DMS114 treated with DMSO at 0.1 percent for 48 hours (cell line): ENCODE results near the gene ADAMTSL4.
"Not testable (repeated sequence)": the region's sequence is repeated elsewhere in the genome, so short reads cannot be mapped to it uniquely, and the experiment has no call there.

Experiments used
- DNase-seq: peaks from one replicate; lab custom pipeline; 2025; ENCODE audit not compliant: unreplicated experiment; lab: John Stamatoyannopoulos, UW

ADAMTSL4 gene

DNA sequence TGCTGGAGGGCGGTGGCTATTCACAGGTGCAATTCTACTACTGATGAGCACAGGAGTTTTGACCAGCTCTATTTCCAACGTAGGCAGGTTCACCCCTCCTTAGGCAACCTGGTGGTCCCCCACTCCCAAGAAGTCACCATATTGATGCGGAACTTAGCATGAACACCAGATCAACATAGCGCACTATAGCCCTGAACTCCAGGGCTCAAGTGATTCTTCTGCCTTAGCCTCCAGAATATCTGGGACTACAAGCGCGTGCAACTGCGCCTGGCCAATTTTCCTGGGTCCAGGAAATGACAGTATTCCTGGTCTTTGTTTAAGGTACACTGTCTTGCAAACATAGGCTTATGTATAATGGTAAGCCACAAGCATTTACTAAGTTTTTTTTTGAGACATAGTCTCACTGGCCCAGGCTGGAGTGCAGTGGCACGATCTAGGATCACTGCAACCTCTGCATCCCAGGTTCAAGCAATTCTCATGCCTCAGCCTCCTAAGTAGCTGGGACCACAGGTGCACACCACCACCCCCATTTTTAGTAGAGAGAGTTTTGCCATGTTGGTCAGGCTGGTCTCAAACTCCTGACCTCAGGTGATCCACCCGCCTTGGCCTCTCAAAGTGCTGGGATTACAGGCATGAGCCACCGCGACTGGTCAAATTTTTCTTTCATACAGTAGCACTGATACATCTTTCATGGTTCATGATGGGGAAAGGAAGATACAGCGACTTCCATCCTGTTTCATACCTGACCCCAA is 17.6 kb downstream of the ADAMTSL4 start:
- DNase-seq: no peak

GRCh38 chr1:150567341-150567716 is 18.1 kb downstream of the ADAMTSL4 start:
- no peak for DNase-seq

GRCh38 chr1:150567717-150568593 is 18.7 kb downstream of the ADAMTSL4 start:
- peak; percentile 59 for DNase-seq

- DNase-seq: no peak
Observed at GRCh38 chr1:150568594-150568966, 19.4 kb downstream of the ADAMTSL4 start.

DNA sequence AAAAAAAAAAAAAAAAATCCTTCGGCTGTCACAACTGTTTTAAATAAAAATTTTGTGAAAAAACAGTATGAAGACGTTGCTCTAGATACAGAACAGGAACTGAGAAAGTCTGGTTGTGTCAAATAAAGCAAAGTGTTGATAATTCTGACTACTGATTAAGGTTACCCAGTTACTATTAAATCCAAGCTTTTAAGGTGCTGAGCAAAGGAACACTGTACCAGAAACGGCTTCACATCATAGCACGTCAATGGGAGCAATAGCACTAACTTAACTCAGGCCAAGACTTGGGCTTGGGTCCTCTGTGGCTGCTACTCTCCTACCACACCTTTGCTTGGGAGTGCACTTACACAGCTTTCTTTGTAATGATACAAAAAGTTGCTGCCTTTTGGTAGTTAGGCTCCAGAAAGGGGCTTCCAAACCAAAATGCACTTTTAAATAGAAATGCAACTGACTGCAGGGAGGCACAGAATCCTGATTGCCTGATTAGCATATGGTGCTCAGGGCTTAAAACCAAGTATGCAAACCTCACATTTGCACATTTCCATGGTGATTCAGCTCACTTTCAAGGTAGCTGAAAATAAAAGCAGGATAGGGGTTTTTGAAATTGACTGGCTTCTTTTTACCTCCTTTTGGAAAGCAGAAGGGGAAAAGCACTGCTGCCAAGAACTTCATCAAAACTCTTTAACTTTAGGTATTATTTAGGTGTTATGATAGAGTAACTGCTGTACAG is 23.9 kb downstream of the ADAMTSL4 start:
- no peak for DNase-seq

DNA sequence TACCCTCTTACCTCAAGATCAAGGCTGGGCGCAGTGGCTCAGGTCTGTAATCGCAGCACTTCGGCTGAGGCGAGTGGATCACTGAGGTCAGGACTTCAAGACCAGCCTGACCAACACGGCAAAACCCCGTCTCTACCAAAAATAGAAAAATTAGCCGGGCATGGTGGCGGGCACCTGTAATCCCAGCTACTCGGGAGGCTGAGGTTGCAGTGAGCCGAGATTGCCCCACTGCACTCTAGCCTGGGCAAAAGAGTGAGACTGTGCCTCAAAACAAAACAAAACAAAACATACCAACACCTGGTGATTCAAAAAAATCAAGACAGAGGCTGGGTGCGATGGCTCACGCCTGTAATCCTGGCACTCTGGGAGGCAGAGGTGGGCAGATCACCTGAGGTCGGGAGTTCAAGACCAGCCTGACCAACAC is 24.5 kb downstream of the ADAMTSL4 start:
- DNase-seq: not testable (repeated sequence)

DNA sequence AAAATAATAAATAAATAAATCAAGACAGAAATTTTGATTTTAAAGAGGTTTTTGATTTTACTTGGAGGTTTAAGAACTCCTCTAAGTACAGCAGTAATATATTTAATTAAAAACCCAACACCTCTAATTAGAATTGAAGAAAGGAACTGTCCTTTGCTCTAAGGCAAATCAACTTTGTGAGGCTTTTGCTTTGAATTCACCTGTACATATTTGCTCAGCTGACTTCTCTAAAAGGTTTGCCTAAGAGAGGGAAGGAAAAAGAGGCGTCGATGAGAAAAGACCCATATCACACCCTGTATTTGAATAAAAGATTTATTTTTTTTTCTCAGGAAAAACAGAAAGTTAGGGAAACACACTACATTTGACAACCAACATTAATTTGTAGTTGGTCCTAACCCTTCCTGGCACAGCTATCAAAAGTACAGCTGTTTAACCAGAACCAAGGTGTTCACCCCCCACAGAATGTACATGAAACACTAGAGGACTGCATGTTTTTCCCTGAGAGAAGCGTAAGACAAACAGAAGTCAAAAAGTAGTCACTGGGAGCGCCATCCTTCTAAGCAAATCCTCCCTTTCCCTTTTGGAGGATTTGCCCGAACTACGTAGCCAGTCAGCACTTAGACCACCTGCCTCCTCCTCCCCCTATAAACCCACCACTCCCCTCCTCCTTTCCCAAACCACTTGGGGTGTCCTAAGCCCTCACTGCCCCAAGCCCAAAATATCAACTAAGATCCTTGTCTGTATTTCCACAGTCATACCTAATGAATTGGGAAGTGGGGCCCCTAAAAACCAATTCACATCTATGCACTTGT is 25.3 kb downstream of the ADAMTSL4 start:
- no peak for DNase-seq

GRCh38 chr1:150575072-150575489 is 25.9 kb downstream of the ADAMTSL4 start:
- DNase-seq: no peak

GRCh38 chr1:150575518-150576366 is 26.5 kb downstream of the ADAMTSL4 start:
- DNase-seq: no peak

DNA sequence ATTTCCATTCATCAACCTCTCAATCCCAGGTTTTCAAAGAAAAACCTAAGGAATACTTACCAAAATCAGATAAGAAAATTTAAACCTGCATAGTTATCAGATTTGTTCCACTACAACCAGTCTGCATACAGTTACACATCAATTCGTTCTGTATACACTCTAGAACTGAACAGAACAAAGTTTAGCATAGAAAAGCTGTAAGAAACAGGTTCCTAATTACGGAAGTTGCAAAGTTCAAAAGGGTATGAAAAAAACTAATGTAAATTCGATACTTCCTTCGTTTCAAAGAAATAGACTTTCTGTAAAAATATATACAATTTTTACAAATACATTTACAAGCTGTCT is 27.1 kb downstream of the ADAMTSL4 start:
- no peak for DNase-seq

DNA sequence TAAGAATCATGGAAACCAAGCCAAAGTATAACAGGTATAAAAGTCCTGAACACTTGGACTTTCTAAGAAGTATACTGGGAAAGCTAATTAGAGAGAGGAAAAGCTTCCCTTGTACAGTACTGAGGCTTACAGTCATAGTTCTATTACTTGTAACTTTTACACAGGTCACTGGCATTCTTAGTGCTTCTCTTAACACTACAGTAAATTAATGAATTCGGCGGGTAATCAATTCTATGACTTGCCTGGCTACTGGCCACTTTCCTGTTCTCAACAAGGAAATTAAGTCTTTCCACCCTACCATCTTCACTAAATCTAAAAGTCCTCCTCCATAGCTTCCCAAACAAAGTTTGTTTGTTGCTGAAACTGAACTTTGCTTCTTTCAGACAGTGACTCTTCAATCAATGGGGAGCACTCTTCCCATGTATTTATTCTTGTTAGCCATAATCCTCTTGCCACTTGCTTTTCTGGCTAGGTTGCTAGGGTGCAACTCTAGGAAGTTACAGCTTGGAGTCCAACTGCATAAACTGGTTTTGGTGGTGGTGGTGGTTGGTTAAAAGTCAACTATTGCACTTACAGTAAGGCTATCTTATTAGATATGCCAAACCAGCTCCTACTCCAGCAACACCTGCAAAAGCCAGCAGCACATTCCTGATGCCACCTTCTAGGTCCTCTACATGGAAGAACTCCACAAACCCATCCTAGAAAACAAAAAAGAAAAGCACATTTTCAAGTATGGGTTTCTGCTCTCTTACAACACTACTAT is 27.8 kb downstream of the ADAMTSL4 start:
- no peak for DNase-seq

GRCh38 chr1:150577557-150578271 is 28.5 kb downstream of the ADAMTSL4 start:
- no peak for DNase-seq

- no peak for DNase-seq
Observed at GRCh38 chr1:150578272-150579109, 29.3 kb downstream of the ADAMTSL4 start.

DNA sequence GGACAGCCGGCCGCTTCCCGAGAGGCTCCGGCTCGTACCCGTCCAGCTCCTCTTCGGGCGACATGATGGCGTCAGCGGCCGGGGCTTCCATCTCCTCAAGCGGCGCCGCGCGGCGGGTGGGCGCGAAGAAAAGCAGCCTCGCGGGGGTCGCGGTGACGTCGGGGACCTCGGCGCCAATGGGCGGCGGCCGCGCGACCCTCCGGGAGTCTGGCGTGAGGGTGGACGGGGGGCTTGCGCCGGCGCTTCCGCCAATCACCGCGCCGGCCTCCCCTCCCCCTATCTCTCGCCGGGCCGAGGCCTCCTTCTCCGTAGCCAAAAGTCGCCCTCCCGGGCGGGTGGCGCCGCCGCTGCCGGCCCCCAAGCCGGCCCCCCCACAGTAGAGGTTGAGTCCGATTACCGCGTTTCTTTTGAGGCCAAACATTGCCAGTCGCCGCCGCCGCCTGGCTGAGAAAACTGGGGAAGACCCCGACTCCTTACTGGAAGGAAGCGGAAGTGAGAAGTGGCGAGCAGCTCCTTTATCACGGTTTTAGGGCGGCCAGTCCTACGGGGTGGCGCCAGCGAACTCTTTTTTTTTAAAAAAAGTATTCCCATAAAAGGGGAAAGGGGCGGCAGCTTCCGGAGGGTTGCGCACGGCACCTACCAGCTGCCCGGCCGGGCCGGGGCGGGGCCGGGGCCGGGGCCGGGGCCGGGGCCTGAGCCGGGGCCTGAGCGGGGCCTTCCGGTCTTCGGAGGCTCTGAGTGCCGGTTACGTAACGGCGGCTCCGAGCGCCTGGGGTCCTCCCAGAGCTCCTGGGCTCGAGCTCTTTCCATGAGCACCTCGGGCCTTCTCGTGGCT is 30.1 kb downstream of the ADAMTSL4 start, which contains the start of gene MCL1:
MCL1 (minus strand) TSS at position 501 of the 835 bp plus-strand sequence; CDS start at position 421, 80 bp downstream.
- DNase-seq: peak; percentile 96

- DNase-seq: no peak
Observed at GRCh38 chr1:150579945-150580642, 30.9 kb downstream of the ADAMTSL4 start.

DNA sequence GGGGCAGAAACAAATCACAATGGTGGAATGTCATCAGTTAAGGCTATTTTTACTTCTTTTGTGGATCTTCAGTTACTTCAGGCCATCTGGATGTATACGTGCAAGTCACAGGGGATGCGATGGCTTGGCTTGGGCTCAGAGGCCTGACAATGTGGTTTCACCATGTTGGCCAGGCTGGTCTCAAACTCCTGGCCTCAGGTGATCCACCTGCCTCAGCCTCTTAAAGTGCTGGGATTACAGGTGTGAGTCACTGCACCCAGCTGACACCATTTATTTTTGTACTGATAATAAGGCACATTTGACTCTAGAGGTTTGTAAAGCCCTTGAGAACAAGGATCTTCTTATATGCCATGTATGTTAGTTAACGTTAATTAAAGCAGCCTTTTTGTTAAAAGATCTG is 31.8 kb downstream of the ADAMTSL4 start:
- not testable (repeated sequence) for DNase-seq
